ENCODE data around the gene ACO2.

Gene ACO2

DNA sequence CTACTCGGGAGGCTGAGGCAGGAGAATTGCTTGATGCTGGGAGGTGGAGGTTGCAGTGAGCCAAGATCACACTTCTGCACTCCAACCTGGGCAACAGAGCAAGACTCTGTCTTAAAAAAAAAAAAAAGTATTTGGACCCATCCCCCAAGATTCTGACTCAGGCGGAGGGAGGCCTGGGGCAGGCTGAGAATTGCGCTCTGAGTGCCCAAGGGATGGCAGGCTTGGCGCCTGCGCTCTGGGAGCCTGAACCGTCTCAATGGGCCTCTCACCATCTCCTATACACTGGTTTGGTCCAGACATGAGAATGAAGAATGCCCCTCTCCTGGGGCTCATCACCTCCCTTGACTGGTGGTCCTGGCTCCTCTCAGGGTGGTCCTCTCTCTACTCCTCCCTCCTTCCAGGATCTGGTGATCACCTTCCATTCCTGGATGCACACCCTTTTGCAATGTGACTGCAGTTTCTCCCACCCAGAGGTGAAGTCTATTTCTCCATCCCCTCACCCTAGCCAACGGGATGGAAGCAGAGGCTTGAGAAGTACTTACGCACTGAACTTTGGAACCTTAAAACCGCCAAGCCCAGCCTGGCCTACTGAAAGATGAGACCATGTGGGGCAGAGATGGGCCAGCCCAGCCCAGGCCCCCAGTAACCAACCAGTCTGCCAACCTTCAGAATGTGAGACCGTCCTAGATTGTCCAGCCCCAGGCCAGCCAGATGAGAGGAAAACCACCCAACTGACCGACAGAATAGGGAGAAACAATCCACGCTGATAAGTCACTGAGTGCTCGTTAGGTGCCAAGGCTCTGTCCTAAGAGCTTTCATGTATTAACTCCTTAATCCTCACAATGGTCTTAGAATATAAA, 70.5 kb downstream of the ACO2 start:
- H3K27me3 Mint-ChIP-seq (ENCODE audit: low read depth, poor library complexity): peaks cover 3% of the 10 kb centered on the region
- H3K9me3 Mint-ChIP-seq: no peaks in the 10 kb centered on the region
- no peak for DNase-seq
- peaks cover 26% of the 10 kb centered on the region for H3K36me3 Mint-ChIP-seq (ENCODE audit: low read depth)
- TF ChIP-seq, protein P1, sequence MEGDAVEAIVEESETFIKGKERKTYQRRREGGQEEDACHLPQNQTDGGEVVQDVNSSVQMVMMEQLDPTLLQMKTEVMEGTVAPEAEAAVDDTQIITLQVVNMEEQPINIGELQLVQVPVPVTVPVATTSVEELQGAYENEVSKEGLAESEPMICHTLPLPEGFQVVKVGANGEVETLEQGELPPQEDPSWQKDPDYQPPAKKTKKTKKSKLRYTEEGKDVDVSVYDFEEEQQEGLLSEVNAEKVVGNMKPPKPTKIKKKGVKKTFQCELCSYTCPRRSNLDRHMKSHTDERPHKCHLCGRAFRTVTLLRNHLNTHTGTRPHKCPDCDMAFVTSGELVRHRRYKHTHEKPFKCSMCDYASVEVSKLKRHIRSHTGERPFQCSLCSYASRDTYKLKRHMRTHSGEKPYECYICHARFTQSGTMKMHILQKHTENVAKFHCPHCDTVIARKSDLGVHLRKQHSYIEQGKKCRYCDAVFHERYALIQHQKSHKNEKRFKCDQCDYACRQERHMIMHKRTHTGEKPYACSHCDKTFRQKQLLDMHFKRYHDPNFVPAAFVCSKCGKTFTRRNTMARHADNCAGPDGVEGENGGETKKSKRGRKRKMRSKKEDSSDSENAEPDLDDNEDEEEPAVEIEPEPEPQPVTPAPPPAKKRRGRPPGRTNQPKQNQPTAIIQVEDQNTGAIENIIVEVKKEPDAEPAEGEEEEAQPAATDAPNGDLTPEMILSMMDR (IDR thresholded peaks at IDR 0.05): no peak
- peak overlapping the region; percentile 90 for H3K27ac Mint-ChIP-seq
- H3K4me1 Mint-ChIP-seq: peaks cover 32% of the 10 kb centered on the region
- H3K4me3 Mint-ChIP-seq: no peak overlapping the region

DNA sequence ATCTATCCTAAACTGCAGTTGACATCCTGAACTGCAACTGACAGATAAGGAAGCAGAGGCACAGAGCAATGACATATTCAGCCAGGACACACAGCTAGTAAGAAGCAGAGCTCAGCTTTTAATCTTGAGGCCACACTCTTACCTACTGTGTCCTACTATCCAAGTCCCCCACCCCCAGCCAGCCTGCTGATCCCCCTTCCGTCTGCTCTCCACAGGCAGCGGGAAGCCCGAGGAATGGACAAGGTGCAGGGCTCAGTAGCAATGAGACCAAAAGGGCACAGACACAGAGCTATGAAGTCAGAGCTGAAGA, 71.0 kb downstream of the ACO2 start:
- Mint-ChIP-seq H3K4me3 (no peak overlapping the region), H3K27me3 (ENCODE audit: low read depth, poor library complexity) (peaks cover 3% of the 10 kb centered on the region), H3K4me1 (peaks cover 38% of the 10 kb centered on the region), H3K36me3 (ENCODE audit: low read depth) (peaks cover 24% of the 10 kb centered on the region), H3K9me3 (no peaks in the 10 kb centered on the region), H3K27ac (no peak overlapping the region)
- no peak for DNase-seq
- TF ChIP-seq, protein P1 (IDR thresholded peaks at IDR 0.05): no peak

DNA sequence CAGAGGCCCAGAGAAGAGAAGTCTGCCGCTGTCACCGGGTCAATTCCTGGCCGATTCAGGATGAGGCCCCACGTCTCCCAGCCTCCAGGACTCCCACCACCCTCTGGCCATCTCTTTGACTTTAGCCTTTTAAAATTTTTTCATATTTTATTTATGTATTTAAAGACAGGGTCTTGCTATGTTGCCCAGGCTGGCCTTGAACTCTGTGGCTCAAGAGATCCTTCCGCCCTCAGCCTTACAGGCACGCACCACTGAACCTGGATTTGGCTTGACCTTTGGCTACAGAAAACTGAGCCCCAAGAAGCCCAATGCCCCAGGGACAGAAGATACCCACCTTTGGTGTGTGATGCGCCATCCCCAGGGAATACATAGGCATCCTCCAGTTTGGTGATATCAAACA, 71.4 kb downstream of the ACO2 start:
- no peak overlapping the region for H3K4me3 Mint-ChIP-seq
- no peak for DNase-seq
- H3K27me3 Mint-ChIP-seq (ENCODE audit: low read depth, poor library complexity): peaks cover 3% of the 10 kb centered on the region
- H3K27ac Mint-ChIP-seq: no peak overlapping the region
- H3K4me1 Mint-ChIP-seq: peaks cover 42% of the 10 kb centered on the region
- no peaks in the 10 kb centered on the region for H3K9me3 Mint-ChIP-seq
- peaks cover 20% of the 10 kb centered on the region for H3K36me3 Mint-ChIP-seq (ENCODE audit: low read depth)
- TF ChIP-seq, protein P1 (IDR thresholded peaks at IDR 0.05): no peak

DNA sequence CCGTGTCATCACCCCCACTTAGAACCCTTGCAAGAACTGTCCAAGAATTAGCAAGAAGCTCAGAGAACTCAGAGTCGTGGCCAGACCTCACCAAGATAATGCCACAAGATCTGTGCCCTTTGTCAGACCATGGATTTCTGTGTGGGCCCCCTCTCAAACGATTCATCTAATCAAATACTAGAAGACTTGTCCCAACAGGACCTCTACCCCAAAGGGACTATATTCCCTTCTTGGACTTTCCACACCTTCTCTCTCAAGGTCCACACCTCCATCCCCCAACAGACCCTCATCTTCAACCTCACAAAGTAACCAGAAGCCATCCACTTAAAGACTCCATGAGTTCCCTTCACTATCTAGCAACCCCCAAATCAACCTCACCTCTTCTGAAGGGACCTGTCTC, 72.6 kb downstream of the ACO2 start:
- Mint-ChIP-seq H3K27me3 (ENCODE audit: low read depth, poor library complexity) (peaks cover 11% of the 10 kb centered on the region), H3K27ac (peak overlapping the region; percentile 49), H3K4me3 (peak overlapping the region; percentile 8), H3K36me3 (ENCODE audit: low read depth) (peaks cover 19% of the 10 kb centered on the region), H3K4me1 (peaks cover 50% of the 10 kb centered on the region), H3K9me3 (no peaks in the 10 kb centered on the region)
- TF ChIP-seq, protein P1 (IDR thresholded peaks at IDR 0.05): no peak
- no peak for DNase-seq

DNA sequence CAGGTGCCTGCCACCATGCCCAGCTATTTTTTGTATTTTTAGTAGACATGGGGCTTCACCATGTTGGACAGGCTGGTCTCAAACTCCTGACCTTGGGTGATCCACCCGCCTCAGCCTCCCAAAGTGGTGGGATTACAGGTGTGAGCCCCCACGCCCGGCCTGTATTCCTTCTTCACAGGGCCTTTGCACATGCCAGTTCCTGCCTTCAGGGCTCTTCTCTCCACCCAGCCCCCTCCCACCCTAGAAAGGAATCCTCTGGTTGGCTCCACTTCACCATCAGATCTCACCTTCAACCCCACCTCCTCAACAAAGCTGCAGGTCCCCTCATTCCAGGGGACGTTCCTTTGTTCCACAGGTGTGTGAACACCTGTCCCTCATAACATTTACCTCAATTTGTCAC, 73.3 kb downstream of the ACO2 start:
- H3K27me3 Mint-ChIP-seq (ENCODE audit: low read depth, poor library complexity): peaks cover 11% of the 10 kb centered on the region
- H3K36me3 Mint-ChIP-seq (ENCODE audit: low read depth): peaks cover 15% of the 10 kb centered on the region
- no peak overlapping the region for H3K27ac Mint-ChIP-seq
- H3K4me3 Mint-ChIP-seq: peak overlapping the region; percentile 95
- H3K9me3 Mint-ChIP-seq: no peaks in the 10 kb centered on the region
- TF ChIP-seq, protein P1 (IDR thresholded peaks at IDR 0.05): no peak
- no peak for DNase-seq
- H3K4me1 Mint-ChIP-seq: peaks cover 50% of the 10 kb centered on the region
